ENCODE data around the gene VPS11.
"Not testable (repeated sequence)": the region's sequence is repeated elsewhere in the genome, so short reads cannot be mapped to it uniquely, and the experiment has no call there.

VPS11 gene

GRCh38 chr11:119038884-119039283, 28.7 kb upstream of the VPS11 start:
- no peak for DNase-seq (ENCODE audit: low read depth)
- no peak overlapping the region for H3K4me3 ChIP-seq (ENCODE audit: control insufficient read depth, low read depth, low read length)

DNA sequence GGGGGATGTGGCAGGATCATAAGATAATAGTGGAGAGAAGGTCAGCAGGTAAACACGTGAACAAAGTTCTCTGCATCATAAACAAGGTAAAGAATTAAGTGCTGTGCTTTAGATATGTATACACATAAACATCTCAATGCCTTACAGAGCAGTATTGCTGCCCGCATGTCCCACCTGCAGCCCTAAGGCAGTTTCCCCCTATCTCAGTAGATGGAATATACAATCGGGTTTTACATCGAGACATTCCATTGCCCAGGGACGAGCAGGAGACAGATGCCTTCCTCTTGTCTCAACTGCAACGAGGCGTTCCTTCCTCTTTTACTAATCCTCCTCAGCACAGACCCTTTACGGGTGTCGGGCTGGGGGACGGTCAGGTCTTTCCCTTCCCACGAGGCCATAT, 28.1 kb upstream of the VPS11 start:
- not testable (repeated sequence) for H3K4me3 ChIP-seq (ENCODE audit: control insufficient read depth, low read depth, low read length); DNase-seq (ENCODE audit: low read depth)

More at GRCh38 chr11:119038884-119039283, 28.7 kb upstream of the VPS11 start:
- TF ChIP-seq, protein P1, sequence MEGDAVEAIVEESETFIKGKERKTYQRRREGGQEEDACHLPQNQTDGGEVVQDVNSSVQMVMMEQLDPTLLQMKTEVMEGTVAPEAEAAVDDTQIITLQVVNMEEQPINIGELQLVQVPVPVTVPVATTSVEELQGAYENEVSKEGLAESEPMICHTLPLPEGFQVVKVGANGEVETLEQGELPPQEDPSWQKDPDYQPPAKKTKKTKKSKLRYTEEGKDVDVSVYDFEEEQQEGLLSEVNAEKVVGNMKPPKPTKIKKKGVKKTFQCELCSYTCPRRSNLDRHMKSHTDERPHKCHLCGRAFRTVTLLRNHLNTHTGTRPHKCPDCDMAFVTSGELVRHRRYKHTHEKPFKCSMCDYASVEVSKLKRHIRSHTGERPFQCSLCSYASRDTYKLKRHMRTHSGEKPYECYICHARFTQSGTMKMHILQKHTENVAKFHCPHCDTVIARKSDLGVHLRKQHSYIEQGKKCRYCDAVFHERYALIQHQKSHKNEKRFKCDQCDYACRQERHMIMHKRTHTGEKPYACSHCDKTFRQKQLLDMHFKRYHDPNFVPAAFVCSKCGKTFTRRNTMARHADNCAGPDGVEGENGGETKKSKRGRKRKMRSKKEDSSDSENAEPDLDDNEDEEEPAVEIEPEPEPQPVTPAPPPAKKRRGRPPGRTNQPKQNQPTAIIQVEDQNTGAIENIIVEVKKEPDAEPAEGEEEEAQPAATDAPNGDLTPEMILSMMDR (conservative IDR thresholded peaks at IDR 0.05; ENCODE audit: control insufficient read depth, insufficient read depth, low read depth, low read length): no peak

DNA sequence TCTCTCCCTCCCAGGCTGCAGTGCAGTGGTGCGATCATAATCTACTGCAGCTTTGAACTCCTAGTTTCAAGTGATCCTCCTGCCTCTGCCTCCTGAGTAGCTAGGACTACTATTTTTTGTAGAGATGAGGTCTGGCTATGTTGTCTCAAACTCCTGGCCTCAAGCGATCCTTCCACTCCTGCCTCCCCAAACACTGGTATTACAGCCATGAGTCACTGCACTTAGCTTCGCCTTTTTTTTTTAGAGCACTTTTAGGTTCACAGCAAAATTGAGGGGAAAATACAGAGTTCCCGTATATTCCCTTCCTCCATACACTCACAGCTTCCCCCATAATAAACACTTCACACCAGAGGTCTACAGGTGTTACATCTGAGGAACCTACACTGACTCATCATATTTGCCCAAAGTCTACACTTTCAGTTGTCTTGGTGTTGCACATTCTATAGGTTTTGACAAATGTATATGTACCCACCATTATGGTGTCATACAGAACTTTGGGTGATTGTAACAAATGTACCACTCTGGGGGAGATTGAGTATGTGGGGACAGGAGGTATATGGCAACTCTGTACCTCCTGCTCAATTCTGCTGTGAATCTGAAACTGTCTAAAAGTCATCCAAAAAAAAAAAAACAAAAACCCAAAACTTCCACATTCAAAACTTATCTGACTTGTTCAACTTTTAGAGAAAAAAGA, 25.6 kb upstream of the VPS11 start:
- TF ChIP-seq, protein P1 (conservative IDR thresholded peaks at IDR 0.05; ENCODE audit: control insufficient read depth, insufficient read depth, low read depth, low read length): no peak
- DNase-seq (ENCODE audit: low read depth): no peak
- H3K4me3 ChIP-seq (ENCODE audit: control insufficient read depth, low read depth, low read length): no peak overlapping the region

GRCh38 chr11:119042927-119043326, 24.7 kb upstream of the VPS11 start:
- TF ChIP-seq, protein P1 (conservative IDR thresholded peaks at IDR 0.05; ENCODE audit: control insufficient read depth, insufficient read depth, low read depth, low read length): no peak
- DNase-seq (ENCODE audit: low read depth): no peak

DNA sequence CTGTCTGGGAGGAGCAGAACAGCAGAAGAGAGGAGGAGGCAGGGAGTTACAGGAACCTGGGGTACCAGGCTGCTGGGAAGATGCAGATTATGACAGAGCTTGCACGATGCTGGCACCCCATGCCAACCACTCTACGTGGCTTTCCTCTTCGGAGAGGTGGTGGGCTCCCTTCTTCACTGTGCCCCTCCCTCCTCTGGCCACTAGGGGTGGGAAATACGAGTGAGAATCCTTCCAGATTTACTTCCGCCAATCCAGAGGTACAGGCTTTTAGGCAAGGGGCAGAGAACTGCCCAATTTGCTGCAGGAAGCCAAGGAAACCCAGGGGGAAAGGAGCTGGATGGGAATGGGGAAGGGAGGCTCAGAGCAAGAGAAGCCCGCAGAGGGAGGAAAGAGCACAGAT, 22.9 kb upstream of the VPS11 start:
- TF ChIP-seq, protein P1 (conservative IDR thresholded peaks at IDR 0.05; ENCODE audit: control insufficient read depth, insufficient read depth, low read depth, low read length): no peak
- H3K4me3 ChIP-seq (ENCODE audit: control insufficient read depth, low read depth, low read length): no peak overlapping the region
- DNase-seq (ENCODE audit: low read depth): no peak

More at GRCh38 chr11:119042927-119043326, 24.7 kb upstream of the VPS11 start:
- H3K4me3 ChIP-seq (ENCODE audit: control insufficient read depth, low read depth, low read length): no peak overlapping the region

GRCh38 chr11:119046489-119046888, 21.1 kb upstream of the VPS11 start:
- no peak overlapping the region for H3K4me3 ChIP-seq (ENCODE audit: control insufficient read depth, low read depth, low read length)
- DNase-seq (ENCODE audit: low read depth): no peak
- TF ChIP-seq, protein P1 (conservative IDR thresholded peaks at IDR 0.05; ENCODE audit: control insufficient read depth, insufficient read depth, low read depth, low read length): no peak

DNA sequence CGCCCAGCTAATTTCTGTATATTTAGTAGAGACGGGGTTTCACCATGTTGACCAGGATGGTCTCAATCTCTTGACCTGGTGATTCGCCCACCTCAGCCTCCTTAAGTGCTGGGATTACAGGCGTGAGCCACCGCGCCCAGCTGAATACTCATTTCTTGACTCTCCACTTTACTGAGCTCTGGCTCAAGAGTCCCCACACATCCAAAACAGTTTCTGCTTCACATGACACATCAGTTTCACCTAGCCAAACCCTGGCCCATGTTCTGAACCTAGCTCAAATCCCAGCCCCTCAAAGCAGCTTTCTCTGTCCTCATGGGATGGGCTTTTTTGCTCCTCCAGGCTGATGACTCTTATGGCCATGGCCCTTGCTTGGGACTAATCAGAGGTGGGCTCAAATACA, 20.4 kb upstream of the VPS11 start:
- H3K4me3 ChIP-seq (ENCODE audit: control insufficient read depth, low read depth, low read length): no peak overlapping the region
- DNase-seq (ENCODE audit: low read depth): no peak
- TF ChIP-seq, protein P1 (conservative IDR thresholded peaks at IDR 0.05; ENCODE audit: control insufficient read depth, insufficient read depth, low read depth, low read length): no peak

All from fibroblast of mammary gland (primary cell).